PC-3 (cell line): ENCODE data around the gene MYRFL. TPM values are rescaled to one million over a fixed set of nuclear protein-coding genes. Genes with fewer than 3 reads are reported as not detected.

Source experiments
- ATAC-seq: fragments of 200-7000 bp; cut with Tn5 transposase; 2 replicates; pipeline ENCODE4 v1.9.1; 2020; ENCODE audit warnings: mild to moderate bottlenecking, moderate library complexity
- BruUV-seq: library from RNA; stranded (reverse); fragments of 400-500 nt; replicated peaks from 2 replicates; lab custom pipeline; 2021; lab: Mats Ljungman, UMichigan
- CTCF ChIA-PET: fragments of 300-600 bp; sonication (Branson Sonifier 250); formaldehyde crosslinking; loops from one replicate; lab custom pipeline; 2022; ENCODE audit warnings: antibody characterized with exemption; lab: Charles Lee
- POLR2A ChIA-PET: fragments of 300-600 bp; sonication (Branson Sonifier 250); formaldehyde crosslinking; loops from one replicate; lab custom pipeline; 2022; ENCODE audit warnings: antibody characterized with exemption; ENCODE audit not compliant: unreplicated experiment; lab: Charles Lee
- DNase-seq: peaks from one replicate; pipeline ENCODE4 v3.0.0-alpha.2; 2015
- H2AFZ ChIP-seq: fragments of 300-600 bp; sonication (generic); 2 replicates; pipeline ENCODE4 v1.6.0; 2016; ENCODE audit warnings: antibody characterized with exemption, low read length
- H3F3A ChIP-seq: fragments of 300-600 bp; sonication (generic); one replicate; pipeline ENCODE4 v1.6.0; 2017; ENCODE audit warnings: antibody characterized with exemption, low read length, control low read depth, mild to moderate bottlenecking; ENCODE audit not compliant: unreplicated experiment
- H3K27ac ChIP-seq: fragments of 300-600 bp; sonication (generic); 2 replicates; pipeline ENCODE4 v1.5.1; 2016; ENCODE audit warnings: mild to moderate bottlenecking, low read length
- H3K27me3 ChIP-seq: fragments of 300-600 bp; sonication (generic); 2 replicates; pipeline ENCODE4 v1.6.1; 2016; ENCODE audit warnings: low read length, mixed read lengths
- H3K36me3 ChIP-seq: fragments of 300-600 bp; sonication (generic); 2 replicates; pipeline ENCODE4 v1.6.1; 2016; ENCODE audit warnings: low read depth, mixed run types, low read length, mixed read lengths
- H3K4me1 ChIP-seq: fragments of 300-600 bp; sonication (generic); 2 replicates; pipeline ENCODE4 v1.5.1; 2016; ENCODE audit warnings: low read length; ENCODE audit not compliant: insufficient read depth
- H3K4me2 ChIP-seq: fragments of 300-600 bp; sonication (generic); 2 replicates; pipeline ENCODE4 v1.6.0; 2016; ENCODE audit warnings: low read length
- H3K4me3 ChIP-seq: fragments of 300-600 bp; sonication (generic); 2 replicates; pipeline ENCODE4 v1.5.1; 2016; ENCODE audit warnings: mild to moderate bottlenecking, low read length, mixed read lengths
- H3K79me2 ChIP-seq: fragments of 300-600 bp; sonication (generic); 2 replicates; pipeline ENCODE4 v1.6.1; 2017; ENCODE audit warnings: low read length, mixed read lengths
- H3K9ac ChIP-seq: fragments of 300-600 bp; sonication (generic); 2 replicates; pipeline ENCODE4 v1.6.0; 2016; ENCODE audit warnings: mild to moderate bottlenecking, low read length
- H3K9me2 ChIP-seq: fragments of 300-600 bp; sonication (generic); replicated peaks from 2 replicates; pipeline ENCODE4 v1.6.1; 2016; ENCODE audit warnings: mixed run types, low read length, mixed read lengths
- H3K9me3 ChIP-seq: fragments of 300-600 bp; sonication (generic); 2 replicates; pipeline ENCODE4 v1.6.1; 2016; ENCODE audit warnings: low read length, mixed read lengths
- H4K20me1 ChIP-seq: fragments of 300-600 bp; sonication (generic); 2 replicates; pipeline ENCODE4 v1.6.1; 2016; ENCODE audit warnings: low read length, mixed read lengths
- EZH2 ChIP-seq: fragments of 300-600 bp; sonication (generic); IDR thresholded peaks from one replicate; pipeline ENCODE4 v1.6.1; 2017; ENCODE audit warnings: antibody characterized with exemption, mild to moderate bottlenecking, low read length; ENCODE audit not compliant: unreplicated experiment
- EZH2phosphoT487 ChIP-seq: fragments of 300-600 bp; sonication (generic); IDR thresholded peaks from 2 replicates; pipeline ENCODE4 v1.6.1; 2018; ENCODE audit warnings: mild to moderate bottlenecking, antibody characterized with exemption, low read length, borderline replicate concordance
- intact Hi-C: fragments of 100-400 bp; cut with micrococcal nuclease; formaldehyde crosslinking; loops from 2 replicates; pipeline ENCODE4 v1.9.0; 2023
- total RNA-seq: library from RNA; depleted of rRNA; stranded (reverse); fragments of >200 nt; gene quantifications from 2 replicates; pipeline ENCODE4 v1.2.3, GENCODE V29; 2014
- TF ChIP-seq, protein P1 (sequence below): fragments of 300-600 bp; sonication (generic); conservative IDR thresholded peaks from 2 replicates; pipeline ENCODE4 v1.5.1; 2017; ENCODE audit warnings: antibody characterized with exemption, low read depth, mild to moderate bottlenecking, low read length

Gene MYRFL
- total RNA-seq, 1 experiment from 2014 or later: not detected

GRCh38 chr12:69828897-69829296, 3.9 kb downstream of the MYRFL start:
- H3K27ac ChIP-seq: no peak overlapping the region
- TF ChIP-seq EZH2 (no peak), EZH2phosphoT487 (no peak)
- TF ChIP-seq, protein P1, sequence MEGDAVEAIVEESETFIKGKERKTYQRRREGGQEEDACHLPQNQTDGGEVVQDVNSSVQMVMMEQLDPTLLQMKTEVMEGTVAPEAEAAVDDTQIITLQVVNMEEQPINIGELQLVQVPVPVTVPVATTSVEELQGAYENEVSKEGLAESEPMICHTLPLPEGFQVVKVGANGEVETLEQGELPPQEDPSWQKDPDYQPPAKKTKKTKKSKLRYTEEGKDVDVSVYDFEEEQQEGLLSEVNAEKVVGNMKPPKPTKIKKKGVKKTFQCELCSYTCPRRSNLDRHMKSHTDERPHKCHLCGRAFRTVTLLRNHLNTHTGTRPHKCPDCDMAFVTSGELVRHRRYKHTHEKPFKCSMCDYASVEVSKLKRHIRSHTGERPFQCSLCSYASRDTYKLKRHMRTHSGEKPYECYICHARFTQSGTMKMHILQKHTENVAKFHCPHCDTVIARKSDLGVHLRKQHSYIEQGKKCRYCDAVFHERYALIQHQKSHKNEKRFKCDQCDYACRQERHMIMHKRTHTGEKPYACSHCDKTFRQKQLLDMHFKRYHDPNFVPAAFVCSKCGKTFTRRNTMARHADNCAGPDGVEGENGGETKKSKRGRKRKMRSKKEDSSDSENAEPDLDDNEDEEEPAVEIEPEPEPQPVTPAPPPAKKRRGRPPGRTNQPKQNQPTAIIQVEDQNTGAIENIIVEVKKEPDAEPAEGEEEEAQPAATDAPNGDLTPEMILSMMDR: no peak
- intact Hi-C loops: no loop called here
- H3K36me3 ChIP-seq: no peaks in the 10 kb centered on the region
- CTCF ChIA-PET: no interaction called here
- H3K4me1 ChIP-seq: no peaks in the 10 kb centered on the region
- H3F3A ChIP-seq: no peaks in the 10 kb centered on the region
- H3K27me3 ChIP-seq: peaks cover 5% of the 10 kb centered on the region; the same call in 1 of the 2 replicates
- no peak for DNase-seq
- H4K20me1 ChIP-seq: no peaks in the 10 kb centered on the region
- no peak overlapping the region for H3K4me3 ChIP-seq
- no peak for ATAC-seq
- no peaks in the 10 kb centered on the region for H3K79me2 ChIP-seq
- H3K9ac ChIP-seq: no peak overlapping the region
- no peak overlapping the region for H3K4me2 ChIP-seq
- H3K9me3 ChIP-seq: no peaks in the 10 kb centered on the region
- POLR2A ChIA-PET: no interaction called here
- no peaks in the 10 kb centered on the region for H3K9me2 ChIP-seq
- H2AFZ ChIP-seq: no peak overlapping the region
- BruUV-seq: no TSS peak

DNA sequence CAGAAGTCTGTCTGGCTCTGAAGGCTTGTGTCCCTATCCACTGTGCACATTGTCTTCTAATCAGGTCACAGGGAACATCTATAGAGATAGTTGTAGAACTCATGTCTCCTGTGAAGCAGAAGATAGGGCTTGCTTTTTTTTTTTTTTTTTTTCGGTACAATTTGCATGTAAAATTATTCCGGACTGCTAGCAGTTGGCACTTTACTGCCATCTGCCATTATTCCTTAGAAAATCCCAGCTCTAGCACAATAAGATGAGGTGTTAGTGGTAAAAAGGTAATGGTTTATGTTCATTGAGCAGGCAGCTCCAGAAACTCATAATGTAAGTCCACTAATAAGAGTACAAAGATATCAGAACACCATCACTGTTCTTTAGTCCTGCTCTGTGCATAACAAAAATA, 8.7 kb downstream of the MYRFL start:
- H3K79me2 ChIP-seq: no peaks in the 10 kb centered on the region
- H3K4me2 ChIP-seq: no peak overlapping the region
- no peaks in the 10 kb centered on the region for H4K20me1 ChIP-seq
- ATAC-seq (no peak), DNase-seq (no peak)
- H3K27me3 ChIP-seq: no peaks in the 10 kb centered on the region; the same call in 1 of the 2 replicates
- H3K9ac ChIP-seq: no peak overlapping the region
- no peaks in the 10 kb centered on the region for H3K36me3 ChIP-seq
- no TSS peak for BruUV-seq
- intact Hi-C loops: no loop called here
- ChIA-PET CTCF (interaction anchor here (0.7 kb wide), 1 partner anchor 477 kb away, joined by 14 read pairs; no protein-coding TSS in a partner anchor), POLR2A (no interaction called here)
- H3K9me2 ChIP-seq: no peaks in the 10 kb centered on the region
- no peaks in the 10 kb centered on the region for H3K9me3 ChIP-seq
- H2AFZ ChIP-seq: no peak overlapping the region
- no peaks in the 10 kb centered on the region for H3K4me1 ChIP-seq
- H3K4me3 ChIP-seq: no peak overlapping the region
- H3K27ac ChIP-seq: no peak overlapping the region
- no peaks in the 10 kb centered on the region for H3F3A ChIP-seq
- TF ChIP-seq, protein P1: no peak
- TF ChIP-seq EZH2phosphoT487 (no peak), EZH2 (no peak)

GRCh38 chr12:69834147-69834546, 9.1 kb downstream of the MYRFL start:
- Histone ChIP-seq H3K9me2 (no peaks in the 10 kb centered on the region), H3K79me2 (no peaks in the 10 kb centered on the region), H3K36me3 (no peaks in the 10 kb centered on the region), H2AFZ (no peak overlapping the region), H3K27ac (no peak overlapping the region), H3K27me3 (no peaks in the 10 kb centered on the region), H3K4me2 (no peak overlapping the region), H4K20me1 (no peaks in the 10 kb centered on the region), H3K4me1 (no peaks in the 10 kb centered on the region), H3K4me3 (no peak overlapping the region), H3F3A (no peaks in the 10 kb centered on the region), H3K9me3 (no peaks in the 10 kb centered on the region), H3K9ac (no peak overlapping the region)
- intact Hi-C loops: no loop called here
- no TSS peak for BruUV-seq
- ChIA-PET POLR2A (no interaction called here), CTCF (interaction anchor here (0.7 kb wide), 1 partner anchor 477 kb away, joined by 14 read pairs; no protein-coding TSS in a partner anchor)
- ATAC-seq (no peak), DNase-seq (no peak)
- TF ChIP-seq, protein P1: no peak
- TF ChIP-seq EZH2 (no peak), EZH2phosphoT487 (no peak)
